Measurements from ENCODE around the gene MYO1D.

The MYO1D gene

GRCh38 chr17:32503251-32504165, 373.4 kb downstream of the MYO1D start:
- peak; percentile 76 for DNase-seq
- Histone ChIP-seq H3K27ac (no peak overlapping the region), H3K27me3 (ENCODE audit: insufficient read depth, low read depth, severe bottlenecking) (no peaks in the 10 kb centered on the region), H3K4me3 (ENCODE audit: low read depth, low read length) (no peak overlapping the region), H3K9me3 (ENCODE audit: severe bottlenecking) (no peaks in the 10 kb centered on the region), H3K36me3 (no peaks in the 10 kb centered on the region)
- TF ChIP-seq, protein P1, sequence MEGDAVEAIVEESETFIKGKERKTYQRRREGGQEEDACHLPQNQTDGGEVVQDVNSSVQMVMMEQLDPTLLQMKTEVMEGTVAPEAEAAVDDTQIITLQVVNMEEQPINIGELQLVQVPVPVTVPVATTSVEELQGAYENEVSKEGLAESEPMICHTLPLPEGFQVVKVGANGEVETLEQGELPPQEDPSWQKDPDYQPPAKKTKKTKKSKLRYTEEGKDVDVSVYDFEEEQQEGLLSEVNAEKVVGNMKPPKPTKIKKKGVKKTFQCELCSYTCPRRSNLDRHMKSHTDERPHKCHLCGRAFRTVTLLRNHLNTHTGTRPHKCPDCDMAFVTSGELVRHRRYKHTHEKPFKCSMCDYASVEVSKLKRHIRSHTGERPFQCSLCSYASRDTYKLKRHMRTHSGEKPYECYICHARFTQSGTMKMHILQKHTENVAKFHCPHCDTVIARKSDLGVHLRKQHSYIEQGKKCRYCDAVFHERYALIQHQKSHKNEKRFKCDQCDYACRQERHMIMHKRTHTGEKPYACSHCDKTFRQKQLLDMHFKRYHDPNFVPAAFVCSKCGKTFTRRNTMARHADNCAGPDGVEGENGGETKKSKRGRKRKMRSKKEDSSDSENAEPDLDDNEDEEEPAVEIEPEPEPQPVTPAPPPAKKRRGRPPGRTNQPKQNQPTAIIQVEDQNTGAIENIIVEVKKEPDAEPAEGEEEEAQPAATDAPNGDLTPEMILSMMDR (IDR thresholded peaks at IDR 0.05; ENCODE audit: low read depth, low read length), result no peak

- Histone ChIP-seq H3K4me3 (ENCODE audit: low read depth, low read length) (no peak overlapping the region), H3K9me3 (ENCODE audit: severe bottlenecking) (no peaks in the 10 kb centered on the region), H3K27ac (no peak overlapping the region), H3K36me3 (no peaks in the 10 kb centered on the region), H3K27me3 (ENCODE audit: insufficient read depth, low read depth, severe bottlenecking) (no peaks in the 10 kb centered on the region)
- TF ChIP-seq, protein P1 (IDR thresholded peaks at IDR 0.05; ENCODE audit: low read depth, low read length), result no peak
- DNase-seq, result no peak
Measured at GRCh38 chr17:32502710-32503109, 374.2 kb downstream of the MYO1D start.

DNA sequence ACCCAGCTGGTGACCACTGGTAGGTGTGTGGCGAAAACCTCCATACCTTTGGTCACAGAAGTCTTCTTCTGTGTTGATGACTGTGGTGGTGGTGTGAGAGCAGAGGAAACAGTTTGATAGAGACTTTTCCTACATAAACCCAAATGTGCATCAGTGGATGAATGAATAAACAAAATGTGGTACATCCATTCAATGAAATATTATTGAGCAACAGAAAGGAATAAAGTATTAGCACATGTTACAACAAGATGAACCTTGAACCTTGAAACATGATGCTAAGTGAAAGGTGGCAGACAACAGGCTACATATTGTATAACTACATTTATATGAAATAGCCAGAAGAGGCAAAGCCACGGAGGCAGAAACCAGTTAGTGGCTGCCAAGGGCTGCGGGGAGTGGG, 374.9 kb downstream of the MYO1D start:
- Histone ChIP-seq H3K27me3 (ENCODE audit: insufficient read depth, low read depth, severe bottlenecking) (no peaks in the 10 kb centered on the region), H3K36me3 (no peaks in the 10 kb centered on the region), H3K4me3 (ENCODE audit: low read depth, low read length) (no peak overlapping the region), H3K27ac (no peak overlapping the region), H3K9me3 (ENCODE audit: severe bottlenecking) (no peaks in the 10 kb centered on the region)
- DNase-seq, result no peak
- TF ChIP-seq, protein P1 (IDR thresholded peaks at IDR 0.05; ENCODE audit: low read depth, low read length), result no peak

- H3K36me3 ChIP-seq, result no peaks in the 10 kb centered on the region
- H3K4me3 ChIP-seq (ENCODE audit: low read depth, low read length), result no peak overlapping the region
- DNase-seq, result no peak
- H3K9me3 ChIP-seq (ENCODE audit: severe bottlenecking), result no peaks in the 10 kb centered on the region
- no peak overlapping the region for H3K27ac ChIP-seq
- TF ChIP-seq, protein P1 (IDR thresholded peaks at IDR 0.05; ENCODE audit: low read depth, low read length), result no peak
- H3K27me3 ChIP-seq (ENCODE audit: insufficient read depth, low read depth, severe bottlenecking), result no peaks in the 10 kb centered on the region
Measured at GRCh38 chr17:32498391-32498790, 378.5 kb downstream of the MYO1D start.

- Histone ChIP-seq H3K27me3 (ENCODE audit: insufficient read depth, low read depth, severe bottlenecking) (no peaks in the 10 kb centered on the region), H3K27ac (no peak overlapping the region), H3K9me3 (ENCODE audit: severe bottlenecking) (no peaks in the 10 kb centered on the region), H3K36me3 (no peaks in the 10 kb centered on the region), H3K4me3 (ENCODE audit: low read depth, low read length) (no peak overlapping the region)
- peak; percentile 68 for DNase-seq
- TF ChIP-seq, protein P1 (IDR thresholded peaks at IDR 0.05; ENCODE audit: low read depth, low read length), result peak; percentile 54; the same call in 1 of the 2 replicates
Measured at GRCh38 chr17:32497431-32498205, 379.3 kb downstream of the MYO1D start.

All from WERI-Rb-1 (cell line).